C4-2B (cell line): ENCODE measurements around the gene SMOC2.

Experiments
- CTCF ChIP-seq: fragments of 450-650 bp; conservative IDR thresholded peaks from 2 replicates; pipeline ENCODE4 v1.5.1; 2017; ENCODE audit warnings: mild to moderate bottlenecking
- ZFX ChIP-seq: fragments of 450-650 bp; IDR thresholded peaks from 2 replicates; pipeline ENCODE4 v1.6.1; 2017

- no peak for TF ChIP-seq CTCF
- TF ChIP-seq ZFX = no peak
Measured at GRCh38 chr6:168585441-168585840, 144.5 kb downstream of the SMOC2 start.
